ENCODE measurements around the gene ARID1B.

- TF ChIP-seq MAX (IDR thresholded peaks at IDR 0.05) (no peak), HNF4A (conservative IDR thresholded peaks at IDR 0.05) (no peak), RAD21 (IDR thresholded peaks at IDR 0.05) (no peak), RXRA (IDR thresholded peaks at IDR 0.05) (no peak)
- TF ChIP-seq, protein P1, sequence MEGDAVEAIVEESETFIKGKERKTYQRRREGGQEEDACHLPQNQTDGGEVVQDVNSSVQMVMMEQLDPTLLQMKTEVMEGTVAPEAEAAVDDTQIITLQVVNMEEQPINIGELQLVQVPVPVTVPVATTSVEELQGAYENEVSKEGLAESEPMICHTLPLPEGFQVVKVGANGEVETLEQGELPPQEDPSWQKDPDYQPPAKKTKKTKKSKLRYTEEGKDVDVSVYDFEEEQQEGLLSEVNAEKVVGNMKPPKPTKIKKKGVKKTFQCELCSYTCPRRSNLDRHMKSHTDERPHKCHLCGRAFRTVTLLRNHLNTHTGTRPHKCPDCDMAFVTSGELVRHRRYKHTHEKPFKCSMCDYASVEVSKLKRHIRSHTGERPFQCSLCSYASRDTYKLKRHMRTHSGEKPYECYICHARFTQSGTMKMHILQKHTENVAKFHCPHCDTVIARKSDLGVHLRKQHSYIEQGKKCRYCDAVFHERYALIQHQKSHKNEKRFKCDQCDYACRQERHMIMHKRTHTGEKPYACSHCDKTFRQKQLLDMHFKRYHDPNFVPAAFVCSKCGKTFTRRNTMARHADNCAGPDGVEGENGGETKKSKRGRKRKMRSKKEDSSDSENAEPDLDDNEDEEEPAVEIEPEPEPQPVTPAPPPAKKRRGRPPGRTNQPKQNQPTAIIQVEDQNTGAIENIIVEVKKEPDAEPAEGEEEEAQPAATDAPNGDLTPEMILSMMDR (IDR thresholded peaks at IDR 0.05; ENCODE audit: low read depth, low read length, missing input control): no peak
- TF ChIP-seq, protein P2, sequence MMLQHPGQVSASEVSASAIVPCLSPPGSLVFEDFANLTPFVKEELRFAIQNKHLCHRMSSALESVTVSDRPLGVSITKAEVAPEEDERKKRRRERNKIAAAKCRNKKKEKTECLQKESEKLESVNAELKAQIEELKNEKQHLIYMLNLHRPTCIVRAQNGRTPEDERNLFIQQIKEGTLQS (IDR thresholded peaks at IDR 0.05): no peak
Measured at GRCh38 chr6:157099912-157100593, 322.9 kb downstream of the ARID1B start.

Data from liver (tissue), 3 donors.